ENCODE measurements around the gene GAPT.
"Not testable (repeated sequence)": the region's sequence is repeated elsewhere in the genome, so short reads cannot be mapped to it uniquely, and the experiment has no call there.

Gene GAPT

DNA sequence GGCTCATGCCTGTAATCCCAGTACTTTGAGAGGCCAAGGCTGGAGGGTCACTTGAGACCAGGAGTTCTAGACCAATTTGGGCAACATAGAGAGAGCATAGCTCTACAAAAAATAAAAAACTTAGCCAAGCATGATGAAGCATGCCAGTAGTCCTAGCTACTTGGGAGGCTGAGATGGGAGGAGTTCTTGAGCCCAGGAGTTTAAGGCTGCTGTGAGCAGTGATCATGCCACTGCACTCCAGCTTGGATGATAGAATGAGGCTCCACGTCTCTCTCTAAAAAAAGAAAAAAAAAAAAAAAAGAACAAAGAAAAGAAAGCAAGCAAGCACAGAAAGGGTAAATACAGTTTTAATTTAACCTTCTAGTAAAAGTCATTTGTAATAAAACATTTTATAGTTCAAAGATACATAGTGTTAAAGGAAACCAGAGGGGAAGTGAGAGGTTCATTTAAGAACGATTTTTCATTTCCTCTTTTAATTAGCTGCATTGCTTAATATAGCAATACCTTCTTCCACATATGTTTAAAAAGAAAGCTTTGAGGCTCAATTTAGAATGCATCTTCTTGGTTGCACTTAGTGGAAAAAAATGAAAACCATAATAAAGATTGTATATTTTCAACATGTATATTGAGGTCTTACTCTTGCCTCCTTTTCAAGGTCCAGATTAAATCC lies 14.9 kb downstream of the GAPT start:
- DNase-seq = no peak

DNA sequence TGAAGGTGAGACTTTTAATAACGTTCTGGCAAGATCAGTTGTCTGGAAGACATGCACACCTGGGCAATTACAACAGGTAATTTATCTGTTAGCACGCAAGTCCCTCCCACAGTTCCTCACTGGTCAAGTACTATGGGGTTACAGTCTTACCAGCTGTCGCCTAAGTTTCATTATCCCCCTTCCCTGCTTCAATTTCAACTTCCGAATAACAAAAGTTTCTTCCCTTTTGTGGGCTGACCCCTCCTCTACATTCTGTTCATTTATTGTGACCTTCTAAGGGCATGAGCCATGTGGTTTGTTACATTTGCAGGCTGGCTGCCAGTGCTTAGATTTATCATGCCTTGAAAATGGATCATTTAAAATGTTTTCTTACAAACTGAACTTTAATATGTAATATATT lies 16.5 kb downstream of the GAPT start:
- DNase-seq = no peak

GRCh38 chr5:58517198-58517597 lies 26.0 kb downstream of the GAPT start:
- DNase-seq = no peak

DNA sequence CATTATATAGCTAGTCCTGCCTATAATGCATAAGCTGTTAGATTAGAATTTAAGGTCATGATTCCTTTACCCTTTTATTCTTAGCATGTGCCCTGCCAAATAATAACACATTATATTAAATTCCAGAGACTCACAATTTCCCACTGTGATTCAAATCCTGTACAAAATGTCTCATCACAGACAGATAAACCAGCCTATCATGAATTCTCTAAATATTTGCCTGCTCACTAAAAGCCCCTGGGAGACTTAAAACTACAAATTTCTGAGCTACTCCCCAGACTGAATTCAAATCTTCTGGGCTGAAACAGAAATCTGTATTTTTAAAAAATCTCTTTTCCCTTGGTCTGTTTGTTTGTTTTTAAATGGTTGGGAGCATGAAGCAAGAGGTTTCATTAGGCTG lies 32.7 kb downstream of the GAPT start:
- DNase-seq = no peak

DNA sequence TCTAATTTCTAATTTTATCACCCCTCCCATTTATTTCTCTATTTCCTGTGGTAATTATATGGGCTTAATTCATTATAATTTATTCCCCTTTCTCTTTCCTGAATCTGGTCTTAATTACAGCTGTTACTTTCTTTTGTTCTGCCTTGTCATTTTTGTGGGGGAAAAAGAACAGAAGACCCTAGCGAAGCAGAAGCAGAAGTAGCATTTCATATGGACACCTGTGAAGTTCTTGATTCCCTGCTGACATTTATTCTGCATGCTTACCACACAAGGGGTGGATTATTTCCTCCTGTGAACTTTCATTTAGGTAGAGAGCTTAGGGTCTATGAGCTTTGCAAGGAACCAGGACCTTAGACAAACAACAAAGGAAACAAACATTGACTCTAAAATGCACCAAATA lies 33.3 kb downstream of the GAPT start:
- DNase-seq = no peak

DNA sequence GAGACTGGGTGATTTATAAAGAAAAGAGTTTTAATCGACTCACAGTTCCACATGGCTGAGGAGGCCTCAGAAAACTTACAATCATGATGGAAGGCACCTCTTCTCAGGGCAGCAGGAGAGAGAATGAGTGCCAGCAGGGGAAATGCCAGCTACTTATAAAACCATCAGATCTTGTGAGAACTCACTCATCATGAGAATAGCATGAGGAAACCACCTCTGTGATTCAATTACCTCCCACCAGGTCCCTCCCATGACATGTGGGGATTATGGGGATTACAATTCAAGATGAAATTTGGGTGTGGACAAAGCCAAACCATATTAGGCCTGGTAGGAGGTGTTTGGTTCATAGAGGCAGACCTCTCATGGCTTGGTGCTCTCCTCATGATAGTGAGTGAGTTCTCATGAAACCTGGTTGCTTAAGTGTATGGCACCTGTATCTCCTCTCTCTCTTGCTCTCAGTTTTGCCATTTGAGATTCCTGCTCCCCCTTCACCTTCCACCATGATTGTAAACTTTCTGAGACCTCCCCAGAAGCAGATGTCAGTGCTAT lies 39.8 kb downstream of the GAPT start:
- DNase-seq = no peak

GRCh38 chr5:58541935-58542334 lies 50.7 kb downstream of the GAPT start:
- DNase-seq = not testable (repeated sequence)

DNA sequence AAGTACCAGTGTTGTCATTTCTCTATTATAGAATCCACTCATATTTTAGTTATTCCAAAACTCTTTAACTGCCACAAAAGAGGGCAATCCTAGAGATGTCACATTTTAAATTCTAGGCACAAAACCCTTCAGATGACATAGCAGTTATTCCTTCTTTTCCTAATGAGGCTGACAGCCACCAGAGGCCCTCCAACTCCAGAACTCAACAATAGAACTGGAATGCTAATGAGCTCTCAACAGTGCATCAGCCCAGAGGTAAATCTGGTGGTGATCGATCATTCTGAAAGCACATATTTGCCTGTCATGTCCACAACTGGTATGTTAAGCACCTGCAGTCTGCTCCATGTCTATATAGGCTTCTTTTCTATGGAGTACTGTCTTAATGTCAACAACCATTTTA lies 51.5 kb downstream of the GAPT start:
- no peak for DNase-seq

GRCh38 chr5:58543723-58544122 lies 52.5 kb downstream of the GAPT start:
- DNase-seq = no peak

DNA sequence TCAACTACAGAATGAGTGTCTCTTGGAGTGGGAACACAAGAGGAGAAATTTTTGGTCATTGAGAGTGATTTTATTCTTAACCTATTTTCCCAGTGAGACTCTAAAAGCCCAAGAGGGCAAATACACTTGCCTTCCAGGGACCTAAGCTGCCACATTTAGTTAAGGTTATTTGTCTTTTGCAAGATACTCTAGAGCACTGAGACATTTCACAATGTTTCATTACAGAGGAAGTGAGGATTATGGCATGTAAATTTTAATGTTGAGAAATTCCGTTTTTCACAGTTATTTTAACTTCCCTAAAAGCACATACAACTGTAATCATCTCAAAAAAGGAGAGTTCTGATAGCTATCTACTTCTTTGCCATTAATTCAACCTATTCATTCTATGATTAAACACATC lies 53.0 kb downstream of the GAPT start:
- no peak for DNase-seq

GRCh38 chr5:58544926-58545325 lies 53.7 kb downstream of the GAPT start:
- DNase-seq = no peak

GRCh38 chr5:58545912-58546311 lies 54.7 kb downstream of the GAPT start:
- DNase-seq = no peak
